Caco-2 (cell line): ENCODE results near the gene MON2. TPM values are rescaled to one million over a fixed set of nuclear protein-coding genes. Genes with fewer than 3 reads are reported as not detected.
"Not testable (repeated sequence)": the region's sequence is repeated elsewhere in the genome, so short reads cannot be mapped to it uniquely, and the experiment has no call there.

ENCODE experiments used
- BruUV-seq: library from RNA; stranded (reverse); fragments of 400-500 nt; replicated peaks from 2 replicates; lab custom pipeline; 2021; lab: Mats Ljungman, UMichigan
- CTCF ChIA-PET: fragments of 300-600 bp; sonication (Branson Sonifier 250); formaldehyde crosslinking; loops from one replicate; lab custom pipeline; 2022; ENCODE audit warnings: antibody characterized with exemption; lab: Charles Lee
- POLR2A ChIA-PET: fragments of 300-600 bp; sonication (Branson Sonifier 250); formaldehyde crosslinking; loops from one replicate; lab custom pipeline; 2022; ENCODE audit warnings: antibody characterized with exemption; lab: Charles Lee
- DNase-seq, 2 experiments: peaks; one replicate each; pipeline versions ENCODE4 v3.0.0 to v3.0.0-alpha.2; 2020 to 2022
- H3K27me3 ChIP-seq: replicated peaks from 2 replicates; pipeline ENCODE4 v1.6.0; 2011; ENCODE audit warnings: low read length; ENCODE audit not compliant: control insufficient read depth, insufficient read depth
- H3K36me3 ChIP-seq: 2 replicates; pipeline ENCODE4 v1.5.1; 2011; ENCODE audit warnings: low read length; ENCODE audit not compliant: control insufficient read depth, insufficient read depth
- H3K4me1 ChIP-seq: fragments of 250-450 bp; sonication (Bioruptor Pico); 2 replicates; pipeline ENCODE4 v1.5.1; 2020; ENCODE audit warnings: mild to moderate bottlenecking
- H3K4me3 ChIP-seq: 2 replicates; pipeline ENCODE4 v1.5.1; 2011; ENCODE audit warnings: low read depth, mild to moderate bottlenecking, control low read depth, low read length
- H3K9me3 ChIP-seq: fragments of 250-450 bp; sonication (Bioruptor Pico); 2 replicates; pipeline ENCODE4 v1.5.1; 2020; ENCODE audit warnings: mild to moderate bottlenecking, moderate library complexity
- H3K27ac Mint-ChIP-seq: one replicate; pipeline ENCODE4 v1.8.0; 2022; ENCODE audit warnings: mixed read lengths; ENCODE audit not compliant: unreplicated experiment
- H3K27me3 Mint-ChIP-seq: one replicate; pipeline ENCODE4 v1.8.0; 2022; ENCODE audit warnings: mixed read lengths; ENCODE audit not compliant: insufficient read depth, unreplicated experiment
- H3K36me3 Mint-ChIP-seq: one replicate; pipeline ENCODE4 v1.8.0; 2022; ENCODE audit warnings: mild to moderate bottlenecking, mixed read lengths; ENCODE audit not compliant: insufficient read depth, unreplicated experiment
- H3K4me1 Mint-ChIP-seq: one replicate; pipeline ENCODE4 v1.8.0; 2022; ENCODE audit warnings: low read depth, mixed read lengths; ENCODE audit not compliant: unreplicated experiment
- H3K4me3 Mint-ChIP-seq: one replicate; pipeline ENCODE4 v1.8.0; 2022; ENCODE audit warnings: mild to moderate bottlenecking, moderate library complexity, mixed read lengths; ENCODE audit not compliant: unreplicated experiment
- H3K9me3 Mint-ChIP-seq: one replicate; pipeline ENCODE4 v1.8.0; 2022; ENCODE audit warnings: mixed read lengths; ENCODE audit not compliant: unreplicated experiment
- CTCF ChIP-seq, 2 experiments: fragments of 200-600 bp in 1 of 2; IDR thresholded peaks; 1 replicate in 1 of 2; 2 replicates in 1 of 2; pipeline versions ENCODE4 v1.5.1 to v1.8.0; 2011 to 2022; ENCODE audit warnings: antibody characterized with exemption in 1 of 2, control low read depth in 1 of 2, inconsistent platforms in 1 of 2, low read depth in 1 of 2, low read length in 1 of 2, mild to moderate bottlenecking in 1 of 2, moderate library complexity in 1 of 2; ENCODE audit not compliant: insufficient read depth in 1 of 2, severe bottlenecking in 1 of 2, unreplicated experiment in 1 of 2
- intact Hi-C: fragments of 100-400 bp; cut with micrococcal nuclease; formaldehyde crosslinking; loops from one replicate; pipeline ENCODE4 v1.10.0; 2022; ENCODE audit not compliant: unreplicated experiment
- total RNA-seq: library from RNA; stranded (reverse); gene quantifications from 2 replicates; pipeline ENCODE4 v1.2.3, GENCODE V29; 2022

MON2 gene
- total RNA-seq, 1 experiment from 2014 or later, result 30.8 TPM

- Mint-ChIP-seq H3K4me3 (no peak overlapping the region), H3K27me3 (no peaks in the 10 kb centered on the region), H3K36me3 (peaks cover 30% of the 10 kb centered on the region), H3K9me3 (peaks cover 10% of the 10 kb centered on the region), H3K4me1 (no peaks in the 10 kb centered on the region), H3K27ac (no peak overlapping the region)
- no TSS peak for BruUV-seq
- ChIA-PET POLR2A (no interaction called here), CTCF (no interaction called here)
- no peak for TF ChIP-seq CTCF (IDR thresholded peaks at IDR 0.05; ENCODE audit: insufficient read depth in 1 of 2, low read depth in 1 of 2, low read length in 1 of 2, severe bottlenecking in 1 of 2, unreplicated experiment in 1 of 2)
- H3K36me3 ChIP-seq, result no peaks in the 10 kb centered on the region
- intact Hi-C loops, result no loop called here
- H3K4me1 ChIP-seq, result no peaks in the 10 kb centered on the region
- H3K9me3 ChIP-seq, result no peaks in the 10 kb centered on the region
- H3K4me3 ChIP-seq, result no peak overlapping the region
- no peak for DNase-seq
- no peaks in the 10 kb centered on the region for H3K27me3 ChIP-seq
Measured at GRCh38 chr12:62552906-62553556, 86.4 kb downstream of the MON2 start.

- H3K27me3 Mint-ChIP-seq, H3K9me3 Mint-ChIP-seq, H3K27me3 ChIP-seq, H3K9me3 ChIP-seq, H3K4me1 Mint-ChIP-seq, intact Hi-C loops, CTCF ChIA-PET, H3K4me3 ChIP-seq, H3K4me1 ChIP-seq, H3K36me3 ChIP-seq, DNase-seq, BruUV-seq, POLR2A ChIA-PET, H3K27ac Mint-ChIP-seq, H3K4me3 Mint-ChIP-seq: not testable (repeated sequence)
- H3K36me3 Mint-ChIP-seq, result peaks cover 17% of the 10 kb centered on the region
Measured at GRCh38 chr12:62559366-62559765, 92.7 kb downstream of the MON2 start.

- no TSS peak for BruUV-seq
- POLR2A ChIA-PET, result no interaction called here
- no peaks in the 10 kb centered on the region for H3K27me3 ChIP-seq
- CTCF ChIA-PET, result no interaction called here
- H3K27me3 Mint-ChIP-seq, result no peaks in the 10 kb centered on the region
- no peaks in the 10 kb centered on the region for H3K4me1 ChIP-seq
- H3K9me3 ChIP-seq, result no peaks in the 10 kb centered on the region
- no peak overlapping the region for H3K4me3 Mint-ChIP-seq
- no peaks in the 10 kb centered on the region for H3K9me3 Mint-ChIP-seq
- H3K36me3 Mint-ChIP-seq, result peaks cover 8% of the 10 kb centered on the region
- TF ChIP-seq CTCF (IDR thresholded peaks at IDR 0.05; ENCODE audit: insufficient read depth in 1 of 2, low read depth in 1 of 2, low read length in 1 of 2, severe bottlenecking in 1 of 2, unreplicated experiment in 1 of 2), result no peak
- no peak overlapping the region for H3K4me3 ChIP-seq
- intact Hi-C loops, result no loop called here
- H3K4me1 Mint-ChIP-seq, result no peaks in the 10 kb centered on the region
- no peak overlapping the region for H3K27ac Mint-ChIP-seq
- no peaks in the 10 kb centered on the region for H3K36me3 ChIP-seq
- no peak for DNase-seq
Measured at GRCh38 chr12:62562846-62563245, 96.2 kb downstream of the MON2 start.
